ENCODE data around the gene NDFIP1.

DNA sequence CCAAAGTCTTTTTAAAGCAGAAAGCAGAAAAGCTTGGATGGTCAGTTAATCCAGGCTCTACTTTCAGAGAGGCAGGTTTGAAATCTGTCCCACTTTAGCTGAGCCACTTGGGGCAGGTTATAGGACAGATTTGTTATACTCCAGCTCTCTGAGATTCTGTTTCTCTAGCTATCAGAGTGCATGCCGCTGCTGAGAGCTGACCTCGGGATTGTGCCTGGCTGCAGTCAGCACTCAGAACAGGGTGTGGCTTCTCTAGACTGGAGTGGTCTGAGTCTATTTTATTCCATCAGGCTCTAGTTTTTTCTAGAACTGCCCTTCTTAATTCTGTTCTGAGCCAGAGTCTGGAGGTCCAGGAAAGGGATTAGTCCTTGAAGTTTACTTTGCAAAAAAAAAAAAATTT lies 67.7 kb downstream of the NDFIP1 start:
- TF ChIP-seq POLR2A (IDR thresholded peaks at IDR 0.05), result no peak
- no peak for TF ChIP-seq CTCF (IDR thresholded peaks at IDR 0.05)

Data from Peyer's patch (tissue), 4 donors.